HG03354 (cell line): ENCODE data around the gene SYNPO2.

ENCODE experiments used
- ATAC-seq: cut with Tn5 transposase; IDR thresholded peaks from one replicate; pipeline ENCODE4 v1.9.1; 2021; ENCODE audit warnings: mild to moderate bottlenecking; ENCODE audit not compliant: unreplicated experiment, poor library complexity, severe bottlenecking

SYNPO2 gene, protein sequence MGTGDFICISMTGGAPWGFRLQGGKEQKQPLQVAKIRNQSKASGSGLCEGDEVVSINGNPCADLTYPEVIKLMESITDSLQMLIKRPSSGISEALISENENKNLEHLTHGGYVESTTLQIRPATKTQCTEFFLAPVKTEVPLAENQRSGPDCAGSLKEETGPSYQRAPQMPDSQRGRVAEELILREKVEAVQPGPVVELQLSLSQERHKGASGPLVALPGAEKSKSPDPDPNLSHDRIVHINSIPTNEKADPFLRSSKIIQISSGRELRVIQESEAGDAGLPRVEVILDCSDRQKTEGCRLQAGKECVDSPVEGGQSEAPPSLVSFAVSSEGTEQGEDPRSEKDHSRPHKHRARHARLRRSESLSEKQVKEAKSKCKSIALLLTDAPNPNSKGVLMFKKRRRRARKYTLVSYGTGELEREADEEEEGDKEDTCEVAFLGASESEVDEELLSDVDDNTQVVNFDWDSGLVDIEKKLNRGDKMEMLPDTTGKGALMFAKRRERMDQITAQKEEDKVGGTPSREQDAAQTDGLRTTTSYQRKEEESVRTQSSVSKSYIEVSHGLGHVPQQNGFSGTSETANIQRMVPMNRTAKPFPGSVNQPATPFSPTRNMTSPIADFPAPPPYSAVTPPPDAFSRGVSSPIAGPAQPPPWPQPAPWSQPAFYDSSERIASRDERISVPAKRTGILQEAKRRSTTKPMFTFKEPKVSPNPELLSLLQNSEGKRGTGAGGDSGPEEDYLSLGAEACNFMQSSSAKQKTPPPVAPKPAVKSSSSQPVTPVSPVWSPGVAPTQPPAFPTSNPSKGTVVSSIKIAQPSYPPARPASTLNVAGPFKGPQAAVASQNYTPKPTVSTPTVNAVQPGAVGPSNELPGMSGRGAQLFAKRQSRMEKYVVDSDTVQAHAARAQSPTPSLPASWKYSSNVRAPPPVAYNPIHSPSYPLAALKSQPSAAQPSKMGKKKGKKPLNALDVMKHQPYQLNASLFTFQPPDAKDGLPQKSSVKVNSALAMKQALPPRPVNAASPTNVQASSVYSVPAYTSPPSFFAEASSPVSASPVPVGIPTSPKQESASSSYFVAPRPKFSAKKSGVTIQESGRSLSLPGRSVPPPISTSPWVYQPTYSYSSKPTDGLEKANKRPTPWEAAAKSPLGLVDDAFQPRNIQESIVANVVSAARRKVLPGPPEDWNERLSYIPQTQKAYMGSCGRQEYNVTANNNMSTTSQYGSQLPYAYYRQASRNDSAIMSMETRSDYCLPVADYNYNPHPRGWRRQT

DNA sequence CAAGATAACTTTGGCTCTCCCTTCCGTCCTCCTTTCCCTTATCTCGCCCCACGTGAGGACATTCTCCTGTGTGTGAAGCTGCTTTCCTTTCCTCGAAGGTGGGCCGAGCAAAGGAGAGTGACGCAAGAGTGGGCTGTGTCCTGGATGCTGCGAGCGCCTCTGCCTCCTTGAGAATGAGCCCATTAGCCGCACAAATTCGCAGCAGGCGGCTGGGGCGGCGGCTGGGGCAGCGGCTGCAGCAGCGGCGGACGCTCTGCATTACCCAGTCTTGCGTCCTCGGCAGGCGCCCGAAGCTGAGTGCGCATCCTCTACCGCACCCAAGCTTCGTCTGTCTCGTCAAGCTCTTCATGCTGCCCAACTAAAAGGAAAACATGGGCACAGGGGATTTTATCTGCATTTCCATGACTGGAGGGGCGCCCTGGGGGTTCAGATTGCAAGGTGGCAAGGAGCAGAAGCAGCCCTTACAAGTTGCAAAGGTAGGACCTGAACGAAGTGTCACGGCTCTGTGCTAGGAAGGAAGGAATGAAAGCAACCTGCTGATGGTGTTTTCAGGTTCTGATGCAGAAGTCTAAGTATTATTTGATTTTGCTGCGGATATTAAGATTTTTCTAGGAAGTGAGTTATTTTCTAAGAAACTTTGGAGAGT, at the start of gene SYNPO2:
Gene SYNPO2 (plus strand): TSS at position 189 of the 646 bp plus-strand sequence. CDS start 183 bp downstream, at position 372.
- ATAC-seq = peak; percentile 89

DNA sequence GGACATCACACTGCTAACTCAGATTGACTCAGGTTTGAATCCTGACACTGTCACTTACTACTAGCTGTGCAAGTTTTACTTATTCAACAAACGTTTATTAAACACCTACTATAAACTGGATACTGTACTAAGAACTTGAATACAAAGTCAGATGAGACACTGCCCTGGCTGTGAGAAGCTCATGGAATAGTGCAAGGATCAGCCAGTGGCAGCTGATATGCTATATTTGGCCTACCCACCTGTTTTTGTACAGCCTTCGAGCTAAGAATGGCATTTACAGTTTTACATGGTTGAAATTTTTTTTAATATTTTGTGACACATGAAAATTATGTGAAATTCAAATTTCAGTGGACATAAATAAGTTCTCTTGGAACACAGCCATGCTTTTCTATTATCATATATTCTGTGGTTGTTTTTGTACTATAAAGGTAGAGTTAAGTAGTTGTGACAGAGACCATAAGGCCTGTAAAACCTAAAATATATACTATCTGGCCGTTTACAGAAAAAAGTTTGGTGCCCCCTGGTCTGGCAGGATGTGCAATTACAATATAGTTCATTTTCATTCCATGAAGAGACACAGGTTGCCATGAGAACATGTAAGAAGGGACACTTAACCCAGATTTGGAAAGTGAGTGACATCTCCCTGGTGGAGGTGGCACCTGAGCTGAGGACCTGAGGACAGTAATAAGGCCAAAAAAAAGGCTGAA, 49.3 kb upstream of the SYNPO2 start:
- ATAC-seq = no peak

DNA sequence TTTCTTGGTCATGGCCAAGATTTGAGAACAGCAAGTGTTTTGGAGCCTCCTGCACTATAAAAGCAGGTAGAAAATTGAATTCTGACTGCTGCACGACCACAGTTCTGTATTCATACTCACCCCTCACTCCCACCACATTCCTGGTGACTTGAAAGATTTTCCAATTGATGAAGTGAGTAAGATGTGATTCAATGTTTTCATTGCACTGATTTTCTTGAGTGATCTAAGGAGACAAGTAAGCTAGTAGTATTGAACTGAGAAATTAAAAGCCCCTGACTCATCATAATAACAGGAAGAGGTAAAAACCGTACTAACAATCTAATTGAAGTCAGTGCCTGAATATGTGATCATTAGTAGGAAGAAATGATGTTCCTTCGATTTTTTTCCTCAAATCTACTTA, 46.6 kb upstream of the SYNPO2 start:
- ATAC-seq = no peak

- peak; percentile 38 for ATAC-seq
Measured at GRCh38 chr4:118843237-118843636, 45.4 kb upstream of the SYNPO2 start.

- no peak for ATAC-seq
Measured at GRCh38 chr4:118845552-118846050, 43.1 kb upstream of the SYNPO2 start.

GRCh38 chr4:118846979-118847378, 41.7 kb upstream of the SYNPO2 start:
- ATAC-seq = no peak

DNA sequence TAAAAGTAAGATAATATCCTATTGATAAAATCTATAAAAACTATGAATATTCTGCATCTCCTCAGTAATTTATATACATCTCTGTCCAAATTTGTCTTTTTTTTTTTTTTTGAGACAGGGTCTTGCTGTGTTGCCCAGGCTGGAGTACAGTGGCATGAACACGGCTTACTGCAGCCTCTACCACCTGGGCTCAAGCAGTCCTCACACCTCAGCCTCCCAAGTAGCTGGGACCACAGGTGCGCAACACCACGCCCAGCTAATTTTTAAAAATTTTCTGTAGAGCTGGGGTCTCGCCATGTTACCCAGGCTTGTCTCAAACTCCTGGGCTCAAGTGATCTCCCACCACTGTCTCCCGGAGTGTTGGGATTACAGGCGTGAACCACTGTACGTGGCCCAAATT, 40.4 kb upstream of the SYNPO2 start:
- ATAC-seq = no peak

GRCh38 chr4:118848901-118849300, 39.8 kb upstream of the SYNPO2 start:
- ATAC-seq = no peak

GRCh38 chr4:118849867-118850487, 38.7 kb upstream of the SYNPO2 start:
- no peak for ATAC-seq

DNA sequence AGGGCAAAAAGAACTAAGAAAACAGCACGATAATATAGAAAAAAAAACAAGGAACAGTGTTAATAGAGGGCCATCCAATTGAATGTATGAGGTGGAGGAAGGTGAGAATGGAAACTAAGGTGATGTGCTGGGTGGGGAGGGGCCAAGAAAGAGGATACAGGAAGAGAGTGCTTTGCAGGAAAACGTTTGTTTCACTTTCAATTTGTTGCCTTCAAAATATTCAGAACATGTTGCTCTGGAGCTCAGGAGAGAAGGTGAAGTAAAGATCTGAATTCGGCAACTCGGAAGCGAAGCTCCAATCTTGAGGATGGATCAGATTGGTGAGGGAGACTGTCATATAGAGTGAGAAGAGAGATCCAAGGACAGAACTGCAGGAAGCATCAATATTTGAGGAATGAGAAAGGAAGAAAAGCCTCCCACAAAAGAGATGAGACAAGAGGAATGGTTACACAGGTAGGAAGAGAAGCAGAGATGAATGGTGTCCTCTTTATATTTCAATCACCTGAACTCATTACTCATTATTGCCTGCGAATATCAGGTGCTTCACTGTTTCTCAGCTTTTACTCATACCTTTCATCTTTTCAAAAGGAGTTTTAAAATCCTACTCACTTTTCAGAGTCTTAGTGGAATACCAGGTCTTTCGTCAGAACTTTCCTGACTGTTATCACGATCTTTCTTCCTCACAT, 38.0 kb upstream of the SYNPO2 start:
- peak; percentile 94 for ATAC-seq

DNA sequence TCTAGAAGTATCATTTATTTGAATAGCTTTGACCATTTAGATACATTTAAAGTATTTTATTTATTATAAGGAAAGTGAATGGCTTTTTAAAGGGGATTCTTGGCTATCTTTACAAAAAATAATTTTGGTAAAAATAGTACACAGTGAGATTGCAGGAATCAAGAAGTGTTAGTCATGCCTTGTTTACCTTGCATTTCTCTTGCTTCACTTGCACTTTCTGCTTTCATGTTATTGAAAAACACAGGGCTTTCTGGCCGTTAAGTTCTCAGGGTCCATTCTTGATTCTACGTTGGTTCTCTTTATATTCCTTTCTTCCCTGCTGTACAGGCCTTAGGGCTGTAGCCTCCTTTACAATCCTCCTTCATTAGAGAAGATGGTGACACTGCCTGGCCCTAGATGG, 30.9 kb upstream of the SYNPO2 start:
- ATAC-seq = no peak

DNA sequence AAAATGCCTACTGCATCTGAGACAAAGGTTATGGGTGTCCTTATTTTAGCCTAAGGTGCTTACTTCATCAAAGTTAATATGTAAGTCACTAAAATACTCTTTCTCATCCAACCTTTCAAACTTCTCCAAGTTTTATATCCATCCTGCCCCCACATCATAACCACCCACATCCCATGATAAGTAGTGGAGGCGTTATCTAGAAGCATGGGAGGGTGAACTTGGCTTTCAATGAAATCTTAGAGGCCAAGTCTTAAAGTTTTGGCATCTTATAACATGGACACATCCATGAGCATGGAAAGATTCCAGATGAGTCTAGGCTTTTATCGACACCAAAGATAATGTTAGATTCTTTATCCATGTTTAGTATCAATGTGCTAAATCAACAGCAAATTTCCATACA, 29.9 kb upstream of the SYNPO2 start:
- ATAC-seq = no peak

DNA sequence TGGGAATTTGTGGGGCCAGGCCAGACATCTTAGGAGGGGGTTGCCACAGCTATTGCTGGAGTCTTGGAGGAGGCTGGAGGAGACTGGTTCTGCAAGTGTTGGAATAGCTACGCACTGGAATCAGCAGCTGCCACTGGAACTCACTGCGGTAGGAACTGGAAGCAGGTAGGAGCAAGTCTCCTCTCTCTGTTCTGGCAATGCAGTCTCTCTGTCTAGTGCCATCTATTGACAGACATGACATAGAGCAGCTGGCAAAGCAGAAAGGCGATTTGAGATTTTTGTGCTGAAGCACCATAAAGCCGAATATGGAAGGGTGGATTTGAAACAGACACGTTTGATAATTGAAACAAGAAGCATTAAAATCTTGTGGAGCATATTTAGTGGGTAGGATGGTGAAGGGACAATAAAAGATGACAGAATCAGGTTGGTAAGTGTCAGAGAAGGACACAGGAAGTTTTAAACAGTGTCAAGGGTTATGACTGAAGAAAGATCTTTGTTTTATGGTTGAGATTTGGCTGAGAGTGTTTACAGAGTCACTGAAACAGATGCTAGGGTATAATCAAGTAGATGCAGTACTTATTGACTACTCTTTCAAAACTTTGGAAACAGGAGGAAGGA, 23.5 kb upstream of the SYNPO2 start:
- peak; percentile 76 for ATAC-seq

DNA sequence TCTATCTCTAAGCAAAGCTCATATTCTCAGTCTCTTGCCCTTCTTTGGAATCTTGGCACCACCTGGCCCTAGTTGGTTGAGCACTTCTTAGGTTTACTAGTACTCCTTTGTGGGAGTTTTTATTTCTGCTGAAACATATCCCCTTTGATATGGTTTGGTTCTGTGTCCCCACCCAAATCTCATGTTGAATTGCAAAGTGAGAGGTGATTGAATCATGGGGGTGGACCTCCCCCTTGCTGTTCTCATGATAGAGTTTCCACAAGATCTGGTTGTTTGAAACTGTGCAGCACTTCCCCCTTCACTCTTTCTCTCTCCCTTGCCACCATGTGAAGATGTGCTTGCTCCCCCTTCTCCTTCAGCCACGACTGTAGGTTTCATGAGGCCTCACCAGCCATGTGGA, 22.2 kb upstream of the SYNPO2 start:
- no peak for ATAC-seq

DNA sequence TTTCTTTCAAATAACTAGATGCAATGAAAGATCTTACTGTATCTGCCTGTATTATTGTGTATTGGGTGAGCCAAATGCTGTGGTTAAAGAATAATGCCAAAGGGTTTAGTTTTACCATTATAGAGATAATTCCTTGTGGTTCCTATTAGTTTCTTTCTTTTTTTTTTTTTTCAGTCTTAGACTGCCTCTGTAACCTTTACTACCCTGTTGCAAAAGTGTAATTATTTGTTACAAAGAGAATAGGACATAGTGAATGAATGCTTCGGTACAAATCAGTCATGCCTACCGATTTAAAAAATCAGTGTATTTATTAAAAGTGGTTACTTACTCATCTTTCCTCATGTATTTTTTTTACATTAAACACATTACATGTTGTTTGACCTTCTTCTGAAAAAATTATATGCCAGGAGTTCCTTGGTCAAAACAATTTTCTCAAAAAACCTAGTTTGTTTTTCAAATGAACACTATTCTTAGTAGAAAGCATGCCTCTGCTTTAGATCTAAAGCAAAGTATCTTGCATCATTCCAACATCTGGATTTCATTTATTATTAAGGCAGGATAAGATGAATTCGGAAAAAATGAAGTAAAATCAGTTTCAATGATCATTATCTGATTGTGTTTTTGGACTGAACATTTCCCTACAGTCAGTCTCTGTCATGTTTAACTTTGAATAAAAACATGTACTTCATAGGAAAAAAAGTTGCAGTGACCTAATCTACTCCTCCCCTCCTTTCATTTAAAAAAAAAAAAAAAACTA, 21.2 kb upstream of the SYNPO2 start:
- no peak for ATAC-seq

DNA sequence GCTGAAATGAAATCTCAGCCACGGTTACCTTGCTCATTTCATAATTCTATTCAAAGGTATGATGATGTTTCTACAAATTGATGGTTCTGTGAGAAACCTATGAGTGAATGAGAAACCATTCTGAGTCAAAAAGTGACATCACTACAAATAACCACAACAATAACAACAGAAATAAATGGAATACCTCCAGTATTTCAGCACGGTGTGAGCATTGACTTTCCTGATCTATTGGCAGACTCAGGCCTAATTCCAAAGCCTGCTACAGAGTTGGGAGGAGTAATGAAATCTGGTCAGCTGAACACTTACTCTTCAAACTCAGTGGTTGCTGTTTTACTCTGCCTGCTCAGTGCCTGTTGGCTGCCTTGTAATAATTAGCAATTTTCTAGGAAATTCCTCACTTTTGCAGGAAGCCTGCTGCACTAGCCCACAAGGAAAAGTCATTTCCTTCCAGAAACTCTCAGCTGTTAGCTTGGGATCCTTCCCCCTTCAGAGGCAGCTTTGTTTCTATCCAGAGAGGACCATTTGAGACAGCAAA, 18.8 kb upstream of the SYNPO2 start:
- ATAC-seq = no peak

GRCh38 chr4:118872181-118872580, 16.5 kb upstream of the SYNPO2 start:
- ATAC-seq = no peak
